HCT116 (cell line): ENCODE data around the gene ALDOA. TPM values are rescaled to one million over a fixed set of nuclear protein-coding genes. Genes with fewer than 3 reads are reported as not detected.

Experiments
- ATAC-seq: fragments of 200-7000 bp; cut with Tn5 transposase; 2 replicates; pipeline ENCODE4 v1.9.1; 2020; ENCODE audit warnings: mild to moderate bottlenecking, moderate library complexity
- BruUV-seq: library from RNA; stranded (reverse); fragments of 400-500 nt; replicated peaks from 2 replicates; lab custom pipeline; 2021; lab: Mats Ljungman, UMichigan
- CTCF ChIA-PET: fragments of 300-600 bp; sonication (Branson Sonifier 250); formaldehyde crosslinking; loops from one replicate; lab custom pipeline; 2021; ENCODE audit warnings: antibody characterized with exemption; lab: Charles Lee
- POLR2A ChIA-PET: fragments of 300-600, 350-600 bp; sonication (Branson Sonifier 250); formaldehyde crosslinking; loops from one replicate; lab custom pipeline; 2021; ENCODE audit warnings: antibody characterized with exemption; lab: Charles Lee
- RAD21 ChIA-PET, 2 experiments: fragments of 300-600 bp; sonication (Branson Sonifier 250); formaldehyde crosslinking; loops; one replicate each; lab custom pipeline; 2023; ENCODE audit warnings: low total read pairs in 2 of 2; ENCODE audit not compliant: uncharacterized antibody in 2 of 2, unreplicated experiment in 2 of 2, low non-redundant PET in 1 of 2; lab: Charles Lee
- DNase-seq: peaks from one replicate; pipeline ENCODE4 v3.0.0-alpha.2; 2010; ENCODE audit warnings: low read depth, low spot score
- H2AFZ ChIP-seq: fragments of 200-600 bp; shearing (Covaris generic), sonication (generic); 2 replicates; pipeline ENCODE4 v1.6.1; 2017; ENCODE audit warnings: low read depth, mixed run types, mixed read lengths, antibody characterized with exemption, low read length; ENCODE audit not compliant: poor library complexity, severe bottlenecking
- H3K27ac ChIP-seq: 2 replicates; pipeline ENCODE4 v1.5.1; 2012; ENCODE audit warnings: low read depth, low read length
- H3K27me3 ChIP-seq: fragments of 200-600 bp; sonication (generic); 2 replicates; pipeline ENCODE4 v1.6.1; 2016; ENCODE audit warnings: mixed run types, low read length, mixed read lengths; ENCODE audit not compliant: insufficient read depth
- H3K36me3 ChIP-seq, 2 experiments: fragments of 200-500 bp in 1 of 2; fragments of 200-600 bp in 1 of 2; sonication (Bioruptor generic) in 1 of 2; sonication (generic) in 1 of 2; 2 replicates each; pipeline versions ENCODE4 v1.5.1 to v1.6.1; 2014 to 2016; ENCODE audit warnings: low read length in 2 of 2, inconsistent platforms in 1 of 2, mixed read lengths in 1 of 2, mixed run types in 1 of 2; ENCODE audit not compliant: insufficient read depth in 2 of 2, control insufficient read depth in 1 of 2
- H3K4me1 ChIP-seq, 2 experiments: fragments of 200-600 bp in 1 of 2; sonication (generic) in 1 of 2; 2 replicates each; pipeline versions ENCODE4 v1.5.1 to v1.6.1; 2012 to 2017; ENCODE audit warnings: low read length in 2 of 2, inconsistent platforms in 1 of 2, mild to moderate bottlenecking in 1 of 2, mixed read lengths in 1 of 2, mixed run types in 1 of 2, moderate library complexity in 1 of 2; ENCODE audit not compliant: insufficient read depth in 2 of 2, control insufficient read depth in 1 of 2
- H3K4me2 ChIP-seq: fragments of 200-600 bp; sonication (generic); 2 replicates; pipeline ENCODE4 v1.6.1; 2017; ENCODE audit warnings: mixed run types, low read length, mixed read lengths
- H3K4me3 ChIP-seq, 2 experiments: fragments of 200-600 bp in 1 of 2; sonication (generic) in 1 of 2; replicated peaks in 1 of 2; 2 replicates each; pipeline ENCODE4 v1.5.1; 2011 to 2016; ENCODE audit warnings: low read length in 2 of 2, control low read depth in 1 of 2, low read depth in 1 of 2, mild to moderate bottlenecking in 1 of 2, mixed read lengths in 1 of 2, mixed run types in 1 of 2
- H3K79me2 ChIP-seq: fragments of 200-600 bp; sonication (generic); 2 replicates; pipeline ENCODE4 v1.6.1; 2017; ENCODE audit warnings: mild to moderate bottlenecking, mixed run types, low read length, moderate library complexity, mixed read lengths; ENCODE audit not compliant: insufficient read depth
- H3K9ac ChIP-seq: fragments of 200-600 bp; sonication (generic); 2 replicates; pipeline ENCODE4 v1.6.1; 2016; ENCODE audit warnings: low read length, mixed read lengths
- H3K9me2 ChIP-seq: fragments of 200-600 bp; sonication (generic), shearing (Covaris generic); 2 replicates; pipeline ENCODE4 v1.6.1; 2017; ENCODE audit warnings: mixed run types, mild to moderate bottlenecking, moderate library complexity; ENCODE audit not compliant: insufficient read depth
- H3K9me3 ChIP-seq, 2 experiments: fragments of 200-500 bp in 1 of 2; fragments of 200-600 bp in 1 of 2; sonication (Bioruptor generic) in 1 of 2; sonication (generic) in 1 of 2; 2 replicates each; pipeline ENCODE4 v1.6.1; 2014 to 2017; ENCODE audit warnings: low read length in 2 of 2, mixed read lengths in 2 of 2, inconsistent platforms in 1 of 2, low read depth in 1 of 2, mild to moderate bottlenecking in 1 of 2, mixed run types in 1 of 2, moderate library complexity in 1 of 2; ENCODE audit not compliant: control insufficient read depth in 1 of 2, insufficient read depth in 1 of 2
- H4K20me1 ChIP-seq: fragments of 200-600 bp; sonication (generic), shearing (Covaris generic); 2 replicates; pipeline ENCODE4 v1.6.1; 2017; ENCODE audit warnings: mixed run types, mild to moderate bottlenecking, moderate library complexity; ENCODE audit not compliant: insufficient read depth
- ATF3 ChIP-seq: IDR thresholded peaks from 2 replicates; pipeline ENCODE4 v1.6.1; 2012
- CEBPB ChIP-seq: IDR thresholded peaks from 2 replicates; pipeline ENCODE4 v1.6.1; 2012; ENCODE audit warnings: low read depth
- CTCF ChIP-seq, 3 experiments: fragments of 200-600 bp in 1 of 3; sonication (generic) in 1 of 3; IDR thresholded peaks in 2 of 3; conservative IDR thresholded peaks in 1 of 3; 2 replicates each; pipeline ENCODE4 v1.5.1; 2012 to 2017; ENCODE audit warnings: low read depth in 2 of 3, low read length in 2 of 3, antibody characterized with exemption in 1 of 3, borderline replicate concordance in 1 of 3, control low read depth in 1 of 3, mild to moderate bottlenecking in 1 of 3, mixed read lengths in 1 of 3, mixed run types in 1 of 3, moderate library complexity in 1 of 3; ENCODE audit not compliant: insufficient read depth in 1 of 3
- FOSL1 ChIP-seq: IDR thresholded peaks from 2 replicates; pipeline ENCODE4 v1.6.1; 2012; ENCODE audit warnings: low read depth
- POLR2A ChIP-seq: IDR thresholded peaks from 2 replicates; pipeline ENCODE4 v1.7.0; 2011; ENCODE audit warnings: borderline replicate concordance; ENCODE audit not compliant: insufficient read depth, insufficient read length; ENCODE audit errors: extremely low read depth
- POLR2AphosphoS5 ChIP-seq: IDR thresholded peaks from 2 replicates; pipeline ENCODE4 v1.6.1; 2011; ENCODE audit warnings: mild to moderate bottlenecking, low read depth, low read length, moderate library complexity
- RAD21 ChIP-seq: IDR thresholded peaks from 2 replicates; pipeline ENCODE4 v1.6.1; 2012; ENCODE audit warnings: low read depth, mild to moderate bottlenecking
- SIN3A ChIP-seq: IDR thresholded peaks from 2 replicates; pipeline ENCODE4 v1.6.1; 2012; ENCODE audit warnings: low read depth
- SP1 ChIP-seq: IDR thresholded peaks from 2 replicates; pipeline ENCODE4 v1.6.1; 2012; ENCODE audit warnings: low read depth
- TCF7L2 ChIP-seq: IDR thresholded peaks from 2 replicates; pipeline ENCODE4 v1.7.0; 2011; ENCODE audit warnings: borderline replicate concordance, inconsistent platforms; ENCODE audit not compliant: insufficient read depth, insufficient read length; ENCODE audit errors: extremely low read depth
- YY1 ChIP-seq: IDR thresholded peaks from 2 replicates; pipeline ENCODE4 v1.6.1; 2011; ENCODE audit warnings: low read length, low read depth, moderate library complexity, mild to moderate bottlenecking; ENCODE audit not compliant: insufficient replicate concordance; ENCODE audit errors: extremely low read depth
- ZFX ChIP-seq: fragments of 450-650 bp; IDR thresholded peaks from 2 replicates; pipeline ENCODE4 v1.6.1; 2017
- intact Hi-C: fragments of 100-400 bp; cut with micrococcal nuclease; formaldehyde crosslinking; loops from 2 replicates; pipeline ENCODE4 v1.10.0; 2022
- total RNA-seq: library from RNA; stranded (reverse); gene quantifications from one replicate; pipeline ENCODE4 v1.2.1, GENCODE V29; 2021; ENCODE audit not compliant: unreplicated experiment
- TF ChIP-seq, protein P1 (sequence below): IDR thresholded peaks from 2 replicates; pipeline ENCODE4 v1.6.1; 2012; ENCODE audit warnings: low read depth

The ALDOA gene
- total RNA-seq, 1 experiment from 2014 or later, result 2,423 TPM

GRCh38 chr16:30112197-30113030 lies 46.9 kb downstream of the ALDOA start:
- DNase-seq (no peak), ATAC-seq (peak; percentile 88)
- CTCF ChIA-PET, result interaction anchor here (0.6 to 3.8 kb wide), 22 partner anchors 8 to 546 kb away, joined by 3 to 48 read pairs (median 3); partner anchors contain the start of genes CD2BP2, FBRS, TBX6 and ZNF747
- H2AFZ ChIP-seq, result no peak overlapping the region
- peak; percentile 84 for TF ChIP-seq TCF7L2
- no peak for TF ChIP-seq POLR2AphosphoS5
- no peak for TF ChIP-seq FOSL1
- no peak for TF ChIP-seq POLR2A
- no peak for TF ChIP-seq YY1
- no peak for TF ChIP-seq SP1
- TF ChIP-seq ATF3, result no peak
- TF ChIP-seq CEBPB, result no peak
- TF ChIP-seq ZFX, result no peak
- peak; percentile 48 to 83 (median 81); a peak in 5 of 6 replicates for TF ChIP-seq CTCF (IDR thresholded peaks at IDR 0.05 in 2 of 3, conservative IDR thresholded peaks at IDR 0.05 in 1 of 3; ENCODE audit: borderline replicate concordance in 1 of 3, insufficient read depth in 1 of 3, low read depth in 2 of 3, low read length in 2 of 3)
- TF ChIP-seq SIN3A, result no peak
- TF ChIP-seq, protein P1, sequence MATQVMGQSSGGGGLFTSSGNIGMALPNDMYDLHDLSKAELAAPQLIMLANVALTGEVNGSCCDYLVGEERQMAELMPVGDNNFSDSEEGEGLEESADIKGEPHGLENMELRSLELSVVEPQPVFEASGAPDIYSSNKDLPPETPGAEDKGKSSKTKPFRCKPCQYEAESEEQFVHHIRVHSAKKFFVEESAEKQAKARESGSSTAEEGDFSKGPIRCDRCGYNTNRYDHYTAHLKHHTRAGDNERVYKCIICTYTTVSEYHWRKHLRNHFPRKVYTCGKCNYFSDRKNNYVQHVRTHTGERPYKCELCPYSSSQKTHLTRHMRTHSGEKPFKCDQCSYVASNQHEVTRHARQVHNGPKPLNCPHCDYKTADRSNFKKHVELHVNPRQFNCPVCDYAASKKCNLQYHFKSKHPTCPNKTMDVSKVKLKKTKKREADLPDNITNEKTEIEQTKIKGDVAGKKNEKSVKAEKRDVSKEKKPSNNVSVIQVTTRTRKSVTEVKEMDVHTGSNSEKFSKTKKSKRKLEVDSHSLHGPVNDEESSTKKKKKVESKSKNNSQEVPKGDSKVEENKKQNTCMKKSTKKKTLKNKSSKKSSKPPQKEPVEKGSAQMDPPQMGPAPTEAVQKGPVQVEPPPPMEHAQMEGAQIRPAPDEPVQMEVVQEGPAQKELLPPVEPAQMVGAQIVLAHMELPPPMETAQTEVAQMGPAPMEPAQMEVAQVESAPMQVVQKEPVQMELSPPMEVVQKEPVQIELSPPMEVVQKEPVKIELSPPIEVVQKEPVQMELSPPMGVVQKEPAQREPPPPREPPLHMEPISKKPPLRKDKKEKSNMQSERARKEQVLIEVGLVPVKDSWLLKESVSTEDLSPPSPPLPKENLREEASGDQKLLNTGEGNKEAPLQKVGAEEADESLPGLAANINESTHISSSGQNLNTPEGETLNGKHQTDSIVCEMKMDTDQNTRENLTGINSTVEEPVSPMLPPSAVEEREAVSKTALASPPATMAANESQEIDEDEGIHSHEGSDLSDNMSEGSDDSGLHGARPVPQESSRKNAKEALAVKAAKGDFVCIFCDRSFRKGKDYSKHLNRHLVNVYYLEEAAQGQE, result no peak
- peak; percentile 82 for TF ChIP-seq RAD21
- H3K4me3 ChIP-seq, result no peak overlapping the region
- no peaks in the 10 kb centered on the region for H3K9me2 ChIP-seq
- no peaks in the 10 kb centered on the region; a peak in 1 of 4 replicates for H3K36me3 ChIP-seq
- intact Hi-C loops, result no loop called here
- POLR2A ChIA-PET, result interaction anchor here (1.4 kb wide), 1 partner anchor 22 kb away, joined by 3 read pairs; no protein-coding TSS in a partner anchor
- RAD21 ChIA-PET, result interaction anchor here (0.5 to 1.7 kb wide), 2 partner anchors 22 to 297 kb away, joined by 3 to 6 read pairs; no protein-coding TSS in a partner anchor
- H3K27ac ChIP-seq, result no peak overlapping the region
- no peaks in the 10 kb centered on the region for H4K20me1 ChIP-seq
- no peaks in the 10 kb centered on the region for H3K79me2 ChIP-seq
- peaks cover 15 to 43% of the 10 kb centered on the region in 2 experiments for H3K4me1 ChIP-seq
- peak overlapping the region; percentile 51 for H3K4me2 ChIP-seq
- H3K9me3 ChIP-seq, result no peaks in the 10 kb centered on the region
- no peaks in the 10 kb centered on the region for H3K27me3 ChIP-seq
- no TSS peak for BruUV-seq
- no peak overlapping the region for H3K9ac ChIP-seq
